H1 (cell line): Measurements from ENCODE around the gene CCDC93. TPM values are rescaled to one million over a fixed set of nuclear protein-coding genes. Genes with fewer than 3 reads are reported as not detected.

Experiments used
- CTCF ChIA-PET: fragments of 300-600 bp; sonication (Branson Sonifier 250); formaldehyde crosslinking; loops from one replicate; lab custom pipeline; 2021; ENCODE audit not compliant: partially characterized antibody; lab: Charles Lee
- POLR2A ChIA-PET: fragments of 300-600 bp; sonication (Branson Sonifier 250); formaldehyde crosslinking; loops from one replicate; lab custom pipeline; 2021; ENCODE audit warnings: inconsistent platforms; ENCODE audit not compliant: partially characterized antibody; lab: Charles Lee
- DNase-seq, 2 experiments: peaks; one replicate each; pipeline versions ENCODE4 v3.0.0 to v3.0.0-alpha.2; 2010 to 2022; ENCODE audit warnings: low spot score in 2 of 2, low read depth in 1 of 2, mixed read lengths in 1 of 2
- FAIRE-seq: peaks from 2 replicates; lab custom pipeline; 2011; peaks lifted over from hg19 to GRCh38; lab: Jason Lieb, UNC
- H2AFZ ChIP-seq: 2 replicates; pipeline ENCODE4 v1.8.1; 2012; ENCODE audit warnings: low read length, inconsistent platforms
- H2AK5ac ChIP-seq: 2 replicates; pipeline ENCODE4 v1.6.1; 2013; ENCODE audit warnings: low read depth, low read length
- H2BK120ac ChIP-seq: replicated peaks from 2 replicates; pipeline ENCODE3; 2013; ENCODE audit warnings: low read depth, low read length, inconsistent platforms
- H2BK12ac ChIP-seq: 2 replicates; pipeline ENCODE4 v1.6.1; 2013; ENCODE audit warnings: low read depth, low read length
- H2BK15ac ChIP-seq: 2 replicates; pipeline ENCODE4 v1.6.1; 2013; ENCODE audit warnings: low read length
- H2BK20ac ChIP-seq: 2 replicates; pipeline ENCODE4 v1.6.1; 2013; ENCODE audit warnings: low read length
- H2BK5ac ChIP-seq: 2 replicates; pipeline ENCODE4 v1.6.1; 2013; ENCODE audit warnings: low read depth, low read length
- H3K14ac ChIP-seq: 2 replicates; pipeline ENCODE4 v1.6.1; 2013; ENCODE audit warnings: inconsistent platforms; ENCODE audit not compliant: insufficient read length
- H3K18ac ChIP-seq: 2 replicates; pipeline ENCODE4 v1.6.1; 2013; ENCODE audit warnings: low read length; ENCODE audit errors: extremely low read depth
- H3K23ac ChIP-seq: 2 replicates; pipeline ENCODE4 v1.6.1; 2013; ENCODE audit warnings: inconsistent platforms; ENCODE audit not compliant: insufficient read length
- H3K23me2 ChIP-seq: 2 replicates; pipeline ENCODE4 v1.6.1; 2013; ENCODE audit warnings: low read depth, low read length
- H3K27ac ChIP-seq: 2 replicates; pipeline ENCODE4 v1.6.1; 2011; ENCODE audit warnings: low read depth, low read length, inconsistent platforms
- H3K27me3 ChIP-seq, 4 experiments: replicated peaks in 1 of 4; 1 replicate in 1 of 4; 2 replicates in 3 of 4; pipeline versions ENCODE4 v1.6.1 to v1.8.1; 2011 to 2013; ENCODE audit warnings: low read length in 3 of 4, mild to moderate bottlenecking in 3 of 4, inconsistent platforms in 2 of 4, mixed read lengths in 2 of 4, moderate library complexity in 1 of 4; ENCODE audit not compliant: control insufficient read depth in 3 of 4, insufficient read depth in 3 of 4; ENCODE audit errors: extremely low read depth in 1 of 4
- H3K36me3 ChIP-seq, 4 experiments: 2 replicates each; pipeline versions ENCODE4 v1.6.1 to v1.8.1; 2011 to 2013; ENCODE audit warnings: mild to moderate bottlenecking in 4 of 4, low read length in 3 of 4, moderate library complexity in 2 of 4, control low read depth in 1 of 4, inconsistent platforms in 1 of 4; ENCODE audit not compliant: insufficient read depth in 4 of 4, control insufficient read depth in 2 of 4
- H3K4ac ChIP-seq: replicated peaks from 2 replicates; pipeline ENCODE3; 2013; ENCODE audit warnings: low read length, low read depth, mixed read lengths, inconsistent platforms; ENCODE audit not compliant: insufficient read length
- H3K4me1 ChIP-seq, 4 experiments: replicated peaks in 1 of 4; 1 replicate in 1 of 4; 2 replicates in 3 of 4; pipeline versions ENCODE4 v1.6.1 to v1.8.1; 2011 to 2013; ENCODE audit warnings: low read length in 3 of 4, inconsistent platforms in 2 of 4, mixed read lengths in 1 of 4; ENCODE audit not compliant: insufficient read depth in 4 of 4, control insufficient read depth in 3 of 4
- H3K4me2 ChIP-seq, 2 experiments: 2 replicates each; pipeline versions ENCODE4 v1.6.1 to v1.8.1; 2011 to 2013; ENCODE audit warnings: low read depth in 2 of 2, low read length in 2 of 2, control low read depth in 1 of 2, inconsistent platforms in 1 of 2, mild to moderate bottlenecking in 1 of 2; ENCODE audit not compliant: insufficient read depth in 1 of 2
- H3K4me3 ChIP-seq, 4 experiments: fragments of 200-600, 300-600 bp in 1 of 4; sonication (generic), shearing (Covaris generic), sonication (Bioruptor Twin) in 1 of 4; 2 replicates each; pipeline versions ENCODE4 v1.5.1 to v1.8.1; 2011 to 2016; ENCODE audit warnings: low read length in 4 of 4, low read depth in 3 of 4, control low read depth in 2 of 4, inconsistent platforms in 2 of 4, mild to moderate bottlenecking in 2 of 4, mixed read lengths in 1 of 4, moderate library complexity in 1 of 4; ENCODE audit not compliant: insufficient read depth in 2 of 4; ENCODE audit errors: extremely low read depth in 1 of 4
- H3K56ac ChIP-seq: replicated peaks from 2 replicates; pipeline ENCODE3; 2013; ENCODE audit warnings: low read depth, mild to moderate bottlenecking, mixed read lengths, low read length, inconsistent platforms; ENCODE audit not compliant: insufficient read length
- H3K79me1 ChIP-seq: 2 replicates; pipeline ENCODE4 v1.6.1; 2013; ENCODE audit warnings: low read depth, low read length, control low read depth
- H3K79me2 ChIP-seq, 2 experiments: 2 replicates each; pipeline versions ENCODE4 v1.6.1 to v1.8.1; 2012 to 2013; ENCODE audit warnings: low read length in 2 of 2, mild to moderate bottlenecking in 2 of 2, inconsistent platforms in 1 of 2; ENCODE audit not compliant: insufficient read depth in 2 of 2, control insufficient read depth in 1 of 2
- H3K9ac ChIP-seq, 4 experiments: replicated peaks in 1 of 4; 1 replicate in 1 of 4; 2 replicates in 3 of 4; pipeline versions ENCODE4 v1.6.1 to v1.8.1; 2011 to 2013; ENCODE audit warnings: low read depth in 3 of 4, low read length in 3 of 4, control low read depth in 2 of 4, mild to moderate bottlenecking in 2 of 4, moderate library complexity in 2 of 4, inconsistent platforms in 1 of 4; ENCODE audit errors: extremely low read depth in 1 of 4
- H3K9me3 ChIP-seq, 2 experiments: 2 replicates each; pipeline versions ENCODE4 v1.6.1 to v1.8.1; 2012 to 2013; ENCODE audit warnings: mild to moderate bottlenecking in 2 of 2, moderate library complexity in 2 of 2, control low read depth in 1 of 2, inconsistent platforms in 1 of 2, low read depth in 1 of 2, low read length in 1 of 2, mixed read lengths in 1 of 2; ENCODE audit not compliant: insufficient read depth in 2 of 2
- H4K20me1 ChIP-seq, 2 experiments: replicated peaks in 1 of 2; 2 replicates each; pipeline versions ENCODE3 to v1.8.1; 2011 to 2013; ENCODE audit warnings: inconsistent platforms in 2 of 2, low read length in 2 of 2, mild to moderate bottlenecking in 1 of 2; ENCODE audit not compliant: insufficient read depth in 2 of 2, control insufficient read depth in 1 of 2
- H4K5ac ChIP-seq: 2 replicates; pipeline ENCODE4 v1.6.1; 2013; ENCODE audit warnings: low read length, low read depth, mixed read lengths, inconsistent platforms; ENCODE audit not compliant: insufficient read length
- H4K8ac ChIP-seq: 2 replicates; pipeline ENCODE4 v1.8.0; 2013; ENCODE audit warnings: mild to moderate bottlenecking, moderate library complexity, low read length, inconsistent platforms; ENCODE audit not compliant: insufficient read depth; ENCODE audit errors: extremely low read depth
- H4K91ac ChIP-seq: replicated peaks from 2 replicates; pipeline ENCODE3; 2013; ENCODE audit warnings: low read length, mixed read lengths, inconsistent platforms; ENCODE audit not compliant: insufficient read length
- E2F6 ChIP-seq: IDR thresholded peaks from 2 replicates; pipeline ENCODE4 v1.6.1; 2012; ENCODE audit warnings: inconsistent platforms
- WGBS, 2 experiments: shearing (Covaris generic) in 1 of 2; methylation state at CpG; one replicate each; pipeline versions ENCODE4 v1.1.6 to v1.1.7; 2013 to 2015; ENCODE audit warnings: low lambda C conversion rate in 2 of 2, mixed read lengths in 2 of 2, inconsistent platforms in 1 of 2, low coverage in 1 of 2, missing lambda C conversion rate in 1 of 2; ENCODE audit not compliant: insufficient replicate concordance in 2 of 2, insufficient coverage in 1 of 2, insufficient read length in 1 of 2; ENCODE audit errors: extremely low coverage in 1 of 2, missing lambda C conversion rate in 1 of 2; 5-methylcytosine and 5-hydroxymethylcytosine counted together
- polyA plus RNA-seq, 7 experiments: library from polyadenylated mRNA; depleted of rRNA in 3 of 7; stranded (reverse) in 5 of 7; unstranded in 2 of 7; fragments of >200 nt in 5 of 7; fragments of 200-250 nt in 2 of 7; gene quantifications; 1 replicate in 5 of 7; 2 replicates in 1 of 7; 4 replicates in 1 of 7; pipeline versions ENCODE4 v1.2.1 to v1.2.3, GENCODE V29; 2011 to 2013; ENCODE audit warnings: missing spikeins in 2 of 7, mixed read lengths in 2 of 7
- total RNA-seq: library from RNA; stranded (reverse); fragmentation: NEBNext Ultra II Directional; extraction: Animal tissue kit (Norgen Biotek cat#: 25700); gene quantifications from 2 replicates; pipeline ENCODE4 v1.2.1, GENCODE V29; 2021

CCDC93 gene
- total and polyA plus RNA-seq, 2 of the 8 experiments (the other 6 are each of a cell fraction or from before 2014, with no cell fraction given): 5.5 to 18.0 TPM

GRCh38 chr2:117994729-117995128 is 19.1 kb downstream of the CCDC93 start:
- Histone ChIP-seq H3K4me2 (no peak overlapping the region), H4K5ac (no peak overlapping the region), H4K20me1 (peaks cover 0 to 4% of the 10 kb centered on the region in 2 experiments), H2BK5ac (no peak overlapping the region), H2AK5ac (no peak overlapping the region), H2AFZ (no peak overlapping the region), H2BK15ac (no peak overlapping the region), H3K14ac (no peak overlapping the region), H2BK120ac (no peak overlapping the region), H2BK12ac (no peak overlapping the region), H3K56ac (no peak overlapping the region), H3K79me2 (no peaks in the 10 kb centered on the region), H3K79me1 (no peaks in the 10 kb centered on the region), H3K4ac (no peak overlapping the region), H2BK20ac (no peak overlapping the region), H3K9ac (no peak overlapping the region), H3K36me3 (peaks cover 2 to 33% (median 15%) of the 10 kb centered on the region in 4 experiments; a peak in 6 of 8 replicates), H3K4me3 (no peak overlapping the region), H3K27ac (no peak overlapping the region), H3K27me3 (no peaks in the 10 kb centered on the region), H3K9me3 (no peaks in the 10 kb centered on the region), H3K18ac (no peak overlapping the region), H3K4me1 (no peaks in the 10 kb centered on the region), H3K23ac (no peak overlapping the region), H4K8ac (no peak overlapping the region), H3K23me2 (no peaks in the 10 kb centered on the region), H4K91ac (no peak overlapping the region)
- DNase-seq: no peak
- no peak for TF ChIP-seq E2F6
- POLR2A ChIA-PET: no interaction called here
- CTCF ChIA-PET: interaction anchor here (0.6 to 2.6 kb wide), 8 partner anchors 9 to 39 kb away, joined by 3 to 9 read pairs (median 6); no protein-coding TSS in a partner anchor
- no peak for FAIRE-seq
- 78% methylated on average over 4 of the region's 4 CpGs; no CpG with 5 or more reads in 1 of the 2 experiments for WGBS, 2 experiments
